Measurements from ENCODE around the gene CLEC10A.

CLEC10A gene

GRCh38 chr17:7072406-7072805, 7.6 kb downstream of the CLEC10A start:
- no peak for TF ChIP-seq CTCF (IDR thresholded peaks at IDR 0.05; ENCODE audit: borderline replicate concordance, control extremely low read depth, extremely low read depth, insufficient read depth, missing control alignments)
- in situ Hi-C loops (cut with MboI; ENCODE audit: low sequenced_read_pairs, unreplicated experiment): no loop called here

GRCh38 chr17:7070712-7071111, 9.3 kb downstream of the CLEC10A start:
- in situ Hi-C loops (cut with MboI; ENCODE audit: low sequenced_read_pairs, unreplicated experiment): no loop called here
- no peak for DNase-seq (ENCODE audit: low spot score)
- no peak for TF ChIP-seq CTCF (IDR thresholded peaks at IDR 0.05; ENCODE audit: borderline replicate concordance, control extremely low read depth, extremely low read depth, insufficient read depth, missing control alignments)

More at GRCh38 chr17:7072406-7072805, 7.6 kb downstream of the CLEC10A start:
- no peak for DNase-seq (ENCODE audit: low spot score)

- TF ChIP-seq CTCF (IDR thresholded peaks at IDR 0.05; ENCODE audit: borderline replicate concordance, control extremely low read depth, extremely low read depth, insufficient read depth, missing control alignments): no peak
- DNase-seq (ENCODE audit: low spot score): no peak
- in situ Hi-C loops (cut with MboI; ENCODE audit: low sequenced_read_pairs, unreplicated experiment): no loop called here
These were observed 11.8 kb downstream of the CLEC10A start for GRCh38 chr17:7068268-7068667.

- DNase-seq (ENCODE audit: low spot score): no peak
- no peak for TF ChIP-seq CTCF (IDR thresholded peaks at IDR 0.05; ENCODE audit: borderline replicate concordance, control extremely low read depth, extremely low read depth, insufficient read depth, missing control alignments)
- in situ Hi-C loops (cut with MboI; ENCODE audit: low sequenced_read_pairs, unreplicated experiment): no loop called here
These were observed 12.9 kb downstream of the CLEC10A start for GRCh38 chr17:7067198-7067597.

GRCh38 chr17:7064261-7064660, 15.8 kb downstream of the CLEC10A start:
- in situ Hi-C loops (cut with MboI; ENCODE audit: low sequenced_read_pairs, unreplicated experiment): no loop called here
- no peak for DNase-seq (ENCODE audit: low spot score)

GRCh38 chr17:7063518-7064094, 16.4 kb downstream of the CLEC10A start:
- in situ Hi-C loops (cut with MboI; ENCODE audit: low sequenced_read_pairs, unreplicated experiment): no loop called here
- TF ChIP-seq CTCF (IDR thresholded peaks at IDR 0.05; ENCODE audit: borderline replicate concordance, control extremely low read depth, extremely low read depth, insufficient read depth, missing control alignments): no peak
- DNase-seq (ENCODE audit: low spot score): no peak

More at GRCh38 chr17:7064261-7064660, 15.8 kb downstream of the CLEC10A start:
- TF ChIP-seq CTCF (IDR thresholded peaks at IDR 0.05; ENCODE audit: borderline replicate concordance, control extremely low read depth, extremely low read depth, insufficient read depth, missing control alignments): no peak
